Measurements from ENCODE around the gene ALOX12B. TPM values are rescaled to one million over a fixed set of nuclear protein-coding genes. Genes with fewer than 3 reads are reported as not detected.
"Not testable (repeated sequence)": the region's sequence is repeated elsewhere in the genome, so short reads cannot be mapped to it uniquely, and the experiment has no call there.

Gene ALOX12B
- total RNA-seq, 2 experiments from 2014 or later = 3.3 to 3.6 TPM

DNA sequence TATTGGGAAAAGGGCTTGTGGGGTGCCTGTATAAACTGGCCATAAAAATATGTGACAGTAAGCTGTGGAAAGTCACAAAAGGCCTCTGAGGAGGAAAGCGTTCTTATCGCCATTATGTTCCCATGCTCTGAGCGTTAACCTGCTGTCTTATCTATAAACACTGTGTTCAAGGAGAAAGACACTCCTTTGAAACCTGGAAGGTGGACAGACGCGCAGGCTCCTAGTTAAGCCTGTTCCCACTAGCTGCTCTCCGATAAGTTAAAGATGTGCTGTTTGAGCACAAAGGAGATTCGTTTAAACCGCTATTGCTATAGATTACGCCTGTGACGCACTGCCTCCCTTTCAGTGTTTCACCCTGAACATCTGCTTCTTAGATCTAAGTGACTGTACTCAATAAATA, 5.2 kb downstream of the ALOX12B start:
- POLR2A ChIA-PET = no interaction called here
- Mint-ChIP-seq H3K36me3 (ENCODE audit: low read depth) (peaks cover 14% of the 10 kb centered on the region), H3K27me3 (no peaks in the 10 kb centered on the region), H3K27ac (no peak overlapping the region), H3K4me3 (no peak overlapping the region), H3K4me1 (peaks cover 12% of the 10 kb centered on the region), H3K9me3 (ENCODE audit: low read depth) (no peaks in the 10 kb centered on the region)
- intact Hi-C loops (cut with DNase I, micrococcal nuclease) = loop anchor here in 1 of 2 experiments (1.0 to 5.0 kb wide), 2 partner anchors 28 to 75 kb away; no protein-coding TSS in a partner anchor
- no peak for ATAC-seq
- CTCF ChIA-PET = interaction anchor here (2.0 to 20.9 kb wide), 3 partner anchors 8 to 21 kb away, joined by 6 to 315 read pairs (median 15); no protein-coding TSS in a partner anchor
- DNase-seq = no peak

- Mint-ChIP-seq H3K4me1 (peaks cover 12% of the 10 kb centered on the region), H3K27me3 (no peaks in the 10 kb centered on the region), H3K4me3 (no peak overlapping the region), H3K9me3 (ENCODE audit: low read depth) (no peaks in the 10 kb centered on the region), H3K27ac (no peak overlapping the region), H3K36me3 (ENCODE audit: low read depth) (peaks cover 14% of the 10 kb centered on the region)
- ChIA-PET POLR2A (no interaction called here), CTCF (interaction anchor here (2.0 to 20.9 kb wide), 3 partner anchors 9 to 38 kb away, joined by 6 to 315 read pairs (median 29); partner anchors contain the start of gene ALOXE3)
- ATAC-seq (no peak), DNase-seq (no peak)
- intact Hi-C loops (cut with DNase I, micrococcal nuclease) = loop anchor here in 1 of 2 experiments (1.0 to 5.0 kb wide), 2 partner anchors 28 to 75 kb away; no protein-coding TSS in a partner anchor
Observed at GRCh38 chr17:8081876-8082275, 5.6 kb downstream of the ALOX12B start.

- H3K27me3 Mint-ChIP-seq = no peaks in the 10 kb centered on the region
- intact Hi-C loops (cut with DNase I, micrococcal nuclease) = loop anchor here (1.0 to 5.0 kb wide), 2 partner anchors 29 to 76 kb away; no protein-coding TSS in a partner anchor
- POLR2A ChIA-PET = no interaction called here
Observed at GRCh38 chr17:8080799-8081219, 6.7 kb downstream of the ALOX12B start.

GRCh38 chr17:8080208-8080798, 7.2 kb downstream of the ALOX12B start:
- peak overlapping the region; percentile 53 for H3K27ac Mint-ChIP-seq
- ChIA-PET CTCF (interaction anchor here (0.6 to 20.9 kb wide), 12 partner anchors 9 to 1180 kb away, joined by 3 to 315 read pairs (median 5); partner anchors contain the start of gene ALOXE3), POLR2A (no interaction called here)
- intact Hi-C loops (cut with DNase I, micrococcal nuclease) = loop anchor here (1.0 to 5.0 kb wide), 2 partner anchors 30 to 77 kb away; no protein-coding TSS in a partner anchor
- DNase-seq (no peak), ATAC-seq (no peak)
- peaks cover 12% of the 10 kb centered on the region for H3K4me1 Mint-ChIP-seq
- H3K9me3 Mint-ChIP-seq (ENCODE audit: low read depth) = no peaks in the 10 kb centered on the region
- H3K4me3 Mint-ChIP-seq = peak overlapping the region; percentile 94
- no peaks in the 10 kb centered on the region for H3K27me3 Mint-ChIP-seq
- H3K36me3 Mint-ChIP-seq (ENCODE audit: low read depth) = peaks cover 14% of the 10 kb centered on the region

More at GRCh38 chr17:8080799-8081219, 6.7 kb downstream of the ALOX12B start:
- no peak overlapping the region for H3K27ac Mint-ChIP-seq
- H3K4me1 Mint-ChIP-seq = peaks cover 12% of the 10 kb centered on the region
- H3K36me3 Mint-ChIP-seq (ENCODE audit: low read depth) = peaks cover 14% of the 10 kb centered on the region
- H3K9me3 Mint-ChIP-seq (ENCODE audit: low read depth) = no peaks in the 10 kb centered on the region
- DNase-seq (no peak), ATAC-seq (no peak)
- CTCF ChIA-PET = interaction anchor here (0.6 to 20.9 kb wide), 10 partner anchors 10 to 1179 kb away, joined by 3 to 315 read pairs (median 4); partner anchors contain the start of gene ALOXE3
- H3K4me3 Mint-ChIP-seq = peak overlapping the region; percentile 94

GRCh38 chr17:8079291-8080207, 8.0 kb downstream of the ALOX12B start:
- peaks cover 12% of the 10 kb centered on the region for H3K4me1 Mint-ChIP-seq
- intact Hi-C loops (cut with DNase I, micrococcal nuclease) = loop anchor here (1.0 to 10.0 kb wide), 7 partner anchors 19 to 665 kb away; partner anchors contain the start of genes ALOXE3 (in 2 of the 2), CCDC42 (in 1 of the 2) and KRABD2 (in 1 of the 2)
- ChIA-PET POLR2A (interaction anchor here (0.6 to 1.0 kb wide), 2 partner anchors 19 to 60 kb away, joined by 3 read pairs; no protein-coding TSS in a partner anchor), CTCF (interaction anchor here (0.5 to 20.9 kb wide), 30 partner anchors 8 to 221 kb away, joined by 3 to 315 read pairs (median 4); partner anchors contain the start of genes ALOX12B, ALOXE3, BORCS6 and RNF227)
- H3K27ac Mint-ChIP-seq = peak overlapping the region; percentile 92
- DNase-seq (peak; percentile 92), ATAC-seq (peak; percentile 94)
- H3K36me3 Mint-ChIP-seq (ENCODE audit: low read depth) = peaks cover 14% of the 10 kb centered on the region
- peak overlapping the region; percentile 94 for H3K4me3 Mint-ChIP-seq
- peaks cover 5% of the 10 kb centered on the region for H3K27me3 Mint-ChIP-seq
- H3K9me3 Mint-ChIP-seq (ENCODE audit: low read depth) = no peaks in the 10 kb centered on the region

DNA sequence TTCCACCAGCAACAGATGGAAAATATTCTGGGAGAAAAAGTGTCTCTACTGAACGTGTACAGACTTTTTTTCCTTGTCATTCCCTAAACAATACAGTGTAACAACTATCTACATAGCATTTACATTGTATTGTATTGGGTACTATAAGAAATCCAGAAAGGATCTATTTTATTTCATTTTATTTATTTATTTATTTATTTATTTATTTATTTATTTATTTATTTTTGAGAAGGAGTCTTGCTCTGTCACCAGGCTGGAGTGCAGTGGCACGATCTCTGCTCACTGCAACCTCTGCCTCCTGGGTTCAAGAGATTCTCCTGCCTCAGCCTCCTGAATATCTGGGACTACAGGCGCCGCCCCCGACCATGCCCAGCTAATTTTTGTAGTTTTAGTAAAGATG, 9.6 kb downstream of the ALOX12B start:
- POLR2A ChIA-PET = interaction anchor here (0.6 kb wide), 1 partner anchor 95 kb away, joined by 3 read pairs; no protein-coding TSS in a partner anchor
- intact Hi-C loops (cut with DNase I, micrococcal nuclease) = loop anchor here in 1 of 2 experiments (2.0 to 10.0 kb wide), 3 partner anchors 224 to 667 kb away; partner anchors contain the start of genes CCDC42 and KRABD2

DNA sequence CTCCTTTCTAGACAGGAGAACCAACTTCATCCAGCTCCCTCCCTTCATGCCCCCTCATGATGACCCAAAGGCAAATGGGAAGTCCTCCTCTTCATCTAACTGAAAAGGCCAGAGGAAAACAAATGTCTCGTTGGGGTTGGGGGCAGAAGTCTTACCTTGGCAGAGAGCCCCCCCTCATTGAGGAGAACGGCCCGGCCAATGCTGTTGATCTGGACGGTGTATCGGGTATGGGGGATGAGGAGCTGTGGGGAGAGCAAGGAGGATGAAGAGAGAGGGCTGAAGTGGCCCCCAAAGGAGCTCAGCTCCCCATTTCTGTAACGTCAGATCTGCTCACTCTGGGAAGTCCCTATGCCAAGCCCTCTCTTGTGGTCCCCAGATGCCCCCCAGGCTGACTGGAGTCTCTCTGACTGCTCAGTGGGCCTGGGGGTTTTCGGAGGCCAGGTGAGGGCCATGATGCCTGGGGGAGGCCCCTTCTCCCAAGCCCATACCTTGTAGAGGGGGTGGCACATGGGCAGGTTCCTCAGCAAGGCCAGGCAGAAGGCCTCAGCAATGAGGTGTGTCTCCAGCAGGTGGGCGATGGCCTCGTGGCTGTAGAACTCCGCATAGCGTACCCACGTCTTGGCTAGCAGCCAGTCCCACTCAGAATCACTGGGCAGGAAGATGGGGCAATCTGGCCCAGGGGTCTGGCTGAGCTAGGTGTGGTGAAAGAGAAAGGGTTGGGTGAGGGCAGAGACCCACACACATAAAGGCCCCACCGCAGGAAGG, 10.8 kb downstream of the ALOX12B start:
- H3K27me3 Mint-ChIP-seq = peaks cover 27% of the 10 kb centered on the region
- no peaks in the 10 kb centered on the region for H3K9me3 Mint-ChIP-seq (ENCODE audit: low read depth)
- no peak for ATAC-seq
- DNase-seq = no peak
- intact Hi-C loops (cut with DNase I, micrococcal nuclease) = loop anchor here in 1 of 2 experiments (5.0 to 10.0 kb wide), 2 partner anchors 226 to 668 kb away; partner anchors contain the start of gene CCDC42
- peaks cover 10% of the 10 kb centered on the region for H3K36me3 Mint-ChIP-seq (ENCODE audit: low read depth)
- peaks cover 32% of the 10 kb centered on the region for H3K4me1 Mint-ChIP-seq
- no peak overlapping the region for H3K27ac Mint-ChIP-seq
- ChIA-PET POLR2A (no interaction called here), CTCF (interaction anchor here (0.7 to 20.9 kb wide), 7 partner anchors 8 to 74 kb away, joined by 3 to 315 read pairs (median 22); partner anchors contain the start of genes ALOXE3 and GUCY2D)
- no peak overlapping the region for H3K4me3 Mint-ChIP-seq

More for the DNA sequence above, 9.6 kb downstream of the ALOX12B start:
- H3K4me3 Mint-ChIP-seq; H3K27ac Mint-ChIP-seq; ATAC-seq; DNase-seq; H3K9me3 Mint-ChIP-seq (ENCODE audit: low read depth): not testable (repeated sequence)
- CTCF ChIA-PET = interaction anchor here (1.8 to 20.9 kb wide), 6 partner anchors 16 to 223 kb away, joined by 6 to 315 read pairs (median 18); partner anchors contain the start of gene ALOXE3
- Mint-ChIP-seq H3K36me3 (ENCODE audit: low read depth) (peaks cover 14% of the 10 kb centered on the region), H3K4me1 (peaks cover 27% of the 10 kb centered on the region), H3K27me3 (peaks cover 19% of the 10 kb centered on the region)

DNA sequence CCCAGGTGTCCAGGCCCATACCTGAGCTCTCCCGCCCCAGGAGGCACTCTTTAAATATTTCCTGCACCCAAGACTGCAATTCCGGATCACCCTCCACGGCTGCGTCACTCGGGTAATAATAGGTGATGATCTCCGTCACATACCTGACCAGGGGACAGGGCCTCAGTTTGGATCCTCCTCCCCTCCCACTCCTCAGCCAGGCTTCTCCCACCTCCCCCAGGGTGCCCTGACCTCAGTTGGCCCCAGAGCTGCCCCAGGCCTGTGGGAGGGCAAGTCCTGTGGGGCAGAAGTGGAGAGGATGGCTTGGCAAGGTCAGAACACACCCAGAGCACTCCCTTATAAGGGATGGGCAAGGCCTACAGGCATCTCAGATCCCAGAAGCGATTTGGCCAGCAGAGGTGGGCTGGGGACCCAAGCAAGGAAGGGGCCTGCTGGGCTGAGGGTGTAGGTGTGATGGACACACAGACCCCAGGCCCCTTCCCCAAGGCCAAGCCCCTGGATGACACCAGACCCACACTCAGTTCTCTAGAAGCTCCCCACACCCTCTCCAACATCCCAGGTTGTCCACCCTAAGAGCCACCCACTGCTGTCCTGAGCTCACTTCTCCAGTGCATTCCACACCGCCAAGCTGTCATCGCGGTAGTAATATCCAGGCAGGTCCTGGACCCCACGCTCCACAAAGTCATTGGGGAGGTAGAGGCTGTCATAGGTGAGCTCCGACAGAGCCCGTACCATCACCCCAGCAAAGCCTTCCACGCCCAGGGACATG, 11.8 kb downstream of the ALOX12B start:
- CTCF ChIA-PET = interaction anchor here (0.7 to 20.9 kb wide), 9 partner anchors 9 to 104 kb away, joined by 3 to 315 read pairs (median 7); partner anchors contain the start of genes ALOXE3 and GUCY2D
- H3K4me3 Mint-ChIP-seq = no peak overlapping the region
- H3K27me3 Mint-ChIP-seq = peaks cover 28% of the 10 kb centered on the region
- DNase-seq (no peak), ATAC-seq (no peak)
- H3K4me1 Mint-ChIP-seq = peaks cover 30% of the 10 kb centered on the region
- H3K36me3 Mint-ChIP-seq (ENCODE audit: low read depth) = peaks cover 3% of the 10 kb centered on the region
- intact Hi-C loops (cut with DNase I, micrococcal nuclease) = loop anchor here in 1 of 2 experiments (5.0 to 10.0 kb wide), 2 partner anchors 227 to 669 kb away; partner anchors contain the start of gene CCDC42
- no peak overlapping the region for H3K27ac Mint-ChIP-seq
- POLR2A ChIA-PET = no interaction called here
- H3K9me3 Mint-ChIP-seq (ENCODE audit: low read depth) = no peaks in the 10 kb centered on the region

DNA sequence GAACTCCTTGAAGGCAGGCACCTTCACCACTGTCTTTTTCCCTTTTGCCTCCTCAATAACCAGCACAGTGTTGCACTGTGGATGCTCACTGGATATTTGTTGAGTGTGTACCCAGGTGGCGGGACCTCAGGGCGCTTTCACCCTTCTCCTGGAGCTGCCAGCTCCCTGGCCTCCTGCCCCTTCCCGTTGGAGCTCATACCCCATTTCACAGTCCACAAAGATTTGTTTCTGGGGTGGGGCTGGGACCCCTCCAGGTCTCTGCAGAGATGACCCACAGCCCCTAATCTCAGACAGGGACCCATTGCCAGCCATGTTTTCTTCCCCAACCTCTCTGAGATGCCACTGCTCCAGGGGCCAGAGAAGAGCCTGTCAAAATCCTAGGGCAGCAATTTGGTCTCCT, 12.4 kb downstream of the ALOX12B start:
- Mint-ChIP-seq H3K4me3 (no peak overlapping the region), H3K4me1 (peaks cover 25% of the 10 kb centered on the region), H3K36me3 (ENCODE audit: low read depth) (no peaks in the 10 kb centered on the region), H3K9me3 (ENCODE audit: low read depth) (no peaks in the 10 kb centered on the region), H3K27me3 (peaks cover 31% of the 10 kb centered on the region), H3K27ac (no peak overlapping the region)
- ChIA-PET POLR2A (interaction anchor here (0.7 kb wide), 1 partner anchor 16 kb away, joined by 3 read pairs; no protein-coding TSS in a partner anchor), CTCF (interaction anchor here (0.7 to 20.9 kb wide), 16 partner anchors 10 to 323 kb away, joined by 3 to 315 read pairs (median 5); partner anchors contain the start of genes ALOX12B and ALOXE3)
- intact Hi-C loops (cut with DNase I, micrococcal nuclease) = loop anchor here in 1 of 2 experiments (5.0 to 10.0 kb wide), 2 partner anchors 227 to 670 kb away; partner anchors contain the start of gene CCDC42
- ATAC-seq = no peak
- DNase-seq = no peak

Data from activated CD4-positive, alpha-beta T cell treated with anti-CD3 and anti-CD28 coated beads for 36 hours (primary cell).